HepG2 (cell line): ENCODE data around the gene ZSCAN2. TPM values are rescaled to one million over a fixed set of nuclear protein-coding genes. Genes with fewer than 3 reads are reported as not detected.

ENCODE experiments used
- ATAC-seq: fragments of 200-7000 bp; cut with Tn5 transposase; 3 replicates; pipeline ENCODE4 v1.9.1; 2020; ENCODE audit warnings: mild to moderate bottlenecking, moderate library complexity
- BruUV-seq: library from RNA; stranded (reverse); fragments of 400-500 nt; replicated peaks from 2 replicates; lab custom pipeline; 2021; lab: Mats Ljungman, UMichigan
- CTCF ChIA-PET: fragments of 300-600 bp; formaldehyde crosslinking; extraction: SDS; loops from one replicate; lab custom pipeline; 2021; ENCODE audit warnings: low total read pairs, inconsistent platforms, low intra/inter-chr PET ratio; lab: Yijun Ruan, JAX
- POLR2A ChIA-PET: fragments of 350-600 bp; sonication (Branson Sonifier 250); formaldehyde crosslinking; loops from one replicate; lab custom pipeline; 2020; ENCODE audit warnings: antibody characterized with exemption, inconsistent platforms; lab: Yijun Ruan, JAX
- DNase-seq: peaks from one replicate; pipeline ENCODE4 v3.0.0-alpha.2; 2015; ENCODE audit warnings: low spot score
- FAIRE-seq: peaks from 3 replicates; lab custom pipeline; 2011; peaks lifted over from hg19 to GRCh38; lab: Jason Lieb, UNC
- H2AFZ ChIP-seq: one replicate; pipeline ENCODE4 v1.6.1; 2011; ENCODE audit warnings: low read length, inconsistent platforms
- H3K27ac ChIP-seq: fragments of 300-600 bp; 3 replicates; pipeline ENCODE4 v1.8.0; 2011; ENCODE audit warnings: mixed run types, mild to moderate bottlenecking, mixed read lengths, low read length, inconsistent platforms; ENCODE audit not compliant: insufficient read depth; ENCODE audit errors: extremely low read length
- H3K27me3 ChIP-seq, 2 experiments: fragments of 200-600 bp in 1 of 2; 2 replicates in 1 of 2; 3 replicates in 1 of 2; pipeline versions ENCODE4 v1.6.0 to v1.8.0; 2011; ENCODE audit warnings: low read length in 2 of 2, mild to moderate bottlenecking in 2 of 2, moderate library complexity in 2 of 2, inconsistent platforms in 1 of 2; ENCODE audit not compliant: insufficient read depth in 2 of 2, control insufficient read depth in 1 of 2
- H3K36me3 ChIP-seq, 2 experiments: fragments of 200-600 bp in 1 of 2; replicated peaks in 1 of 2; 2 replicates in 1 of 2; 3 replicates in 1 of 2; pipeline versions ENCODE4 v1.5.1 to v1.8.0; 2011; ENCODE audit warnings: low read length in 2 of 2, inconsistent platforms in 1 of 2; ENCODE audit not compliant: insufficient read depth in 2 of 2, control insufficient read depth in 1 of 2
- H3K4me1 ChIP-seq: 2 replicates; pipeline ENCODE4 v1.5.1; 2012; ENCODE audit warnings: low read length, inconsistent platforms; ENCODE audit not compliant: insufficient read depth
- H3K4me2 ChIP-seq: 2 replicates; pipeline ENCODE4 v1.6.0; 2011; ENCODE audit warnings: low read depth, low read length, inconsistent platforms
- H3K4me3 ChIP-seq, 3 experiments: fragments of 200-600 bp in 1 of 3; sonication (generic), shearing (Covaris generic) in 1 of 3; replicated peaks in 1 of 3; 2 replicates each; pipeline ENCODE4 v1.5.1; 2011 to 2016; ENCODE audit warnings: low read length in 3 of 3, inconsistent platforms in 2 of 3, low read depth in 2 of 3, mild to moderate bottlenecking in 2 of 3, control low read depth in 1 of 3, mixed read lengths in 1 of 3; ENCODE audit not compliant: insufficient read depth in 1 of 3
- H3K79me2 ChIP-seq: one replicate; pipeline ENCODE4 v1.6.1; 2011; ENCODE audit warnings: low read length, inconsistent platforms; ENCODE audit not compliant: insufficient read depth
- H3K9ac ChIP-seq: 2 replicates; pipeline ENCODE4 v1.6.0; 2011; ENCODE audit warnings: mild to moderate bottlenecking, low read depth, low read length, inconsistent platforms; ENCODE audit not compliant: insufficient read depth
- H3K9me3 ChIP-seq: 2 replicates; pipeline ENCODE4 v1.5.1; 2012; ENCODE audit warnings: mild to moderate bottlenecking, low read length
- H4K20me1 ChIP-seq: 2 replicates; pipeline ENCODE4 v1.6.0; 2011; ENCODE audit warnings: inconsistent platforms, mild to moderate bottlenecking, low read length, moderate library complexity; ENCODE audit not compliant: insufficient read depth
- BRCA1 ChIP-seq: sonication (generic); formaldehyde crosslinking; IDR thresholded peaks from 2 replicates; pipeline ENCODE4 v1.4.0; 2020; ENCODE audit warnings: missing genetic modification reagents
- GTF3A ChIP-seq: sonication (generic); formaldehyde crosslinking; conservative IDR thresholded peaks from 2 replicates; pipeline ENCODE4 v1.4.0; 2020; ENCODE audit warnings: mild to moderate bottlenecking, missing genetic modification reagents
- KDM5B ChIP-seq: sonication (generic); formaldehyde crosslinking; IDR thresholded peaks from 2 replicates; pipeline ENCODE4 v1.4.0; 2020; ENCODE audit warnings: missing genetic modification reagents, mild to moderate bottlenecking, borderline replicate concordance
- MED13 ChIP-seq: sonication (generic); formaldehyde crosslinking; IDR thresholded peaks from 2 replicates; pipeline ENCODE4 v1.5.0; 2020; ENCODE audit warnings: missing genetic modification reagents
- MEIS1 ChIP-seq: sonication (generic); formaldehyde crosslinking; IDR thresholded peaks from 2 replicates; pipeline ENCODE4 v1.9.0; 2021; ENCODE audit warnings: mild to moderate bottlenecking, missing genetic modification reagents, moderate library complexity, borderline replicate concordance
- RFX1 ChIP-seq: fragments of 450-650 bp; IDR thresholded peaks from 2 replicates; pipeline ENCODE4 v1.6.1; 2017
- RXRB ChIP-seq: IDR thresholded peaks from 2 replicates; pipeline ENCODE4 v1.6.1; 2016; ENCODE audit warnings: borderline replicate concordance, missing genetic modification reagents, missing compliant biosample characterization
- UBTF ChIP-seq: sonication (generic); formaldehyde crosslinking; IDR thresholded peaks from 2 replicates; pipeline ENCODE4 v1.4.0; 2020; ENCODE audit warnings: mild to moderate bottlenecking, missing genetic modification reagents
- YEATS2 ChIP-seq: sonication (generic); formaldehyde crosslinking; IDR thresholded peaks from 2 replicates; pipeline ENCODE4 v1.4.0; 2020; ENCODE audit warnings: missing genetic modification reagents, borderline replicate concordance
- ZNF337 ChIP-seq: sonication (generic); formaldehyde crosslinking; IDR thresholded peaks from 2 replicates; pipeline ENCODE4 v1.5.1; 2020; ENCODE audit warnings: missing genetic modification reagents, low read depth, mild to moderate bottlenecking, borderline replicate concordance
- ZNF343 ChIP-seq: sonication (generic); formaldehyde crosslinking; IDR thresholded peaks from 2 replicates; pipeline ENCODE4 v1.4.0; 2020; ENCODE audit warnings: mild to moderate bottlenecking, missing genetic modification reagents
- WGBS: methylation state at CpG from one replicate; pipeline ENCODE4 v1.1.6; 2017; ENCODE audit warnings: low lambda C conversion rate; 5-methylcytosine and 5-hydroxymethylcytosine counted together
- in situ Hi-C: cut with HindIII; loops from 2 replicates; pipeline ENCODE4 v1.10.0; 2017; ENCODE audit warnings: low pct_unique_long_range_greater_than_20kb; ENCODE audit not compliant: extremely low pct_ligation_motif_present
- intact Hi-C: fragments of 100-400 bp; cut with micrococcal nuclease; formaldehyde crosslinking; loops from one replicate; pipeline ENCODE4 v1.10.0; 2022; ENCODE audit not compliant: unreplicated experiment
- polyA plus RNA-seq, 8 experiments: library from polyadenylated mRNA; depleted of rRNA in 3 of 8; stranded (reverse) in 7 of 8; unstranded in 1 of 8; fragments of >200 nt; fragmentation: Illumina TruSeq in 4 of 8; extraction: Trizol in 4 of 8; gene quantifications; 2 replicates each; pipeline versions ENCODE4 v1.2.1 to v1.2.3, GENCODE V29; 2011 to 2016; ENCODE audit warnings: low read depth in 4 of 8, missing spikeins in 1 of 8, mixed read lengths in 1 of 8; ENCODE audit not compliant: insufficient read depth in 1 of 8
- total RNA-seq, 5 experiments: library from RNA; depleted of rRNA; stranded (reverse); fragments of >200 nt; fragmentation: Illumina TruSeq; extraction: Trizol; gene quantifications; 2 replicates each; pipeline ENCODE4 v1.2.3, GENCODE V29; 2016; ENCODE audit warnings: low read depth in 1 of 5
- TF ChIP-seq, protein P1 (sequence below): sonication (generic); formaldehyde crosslinking; IDR thresholded peaks from one replicate; pipeline ENCODE4 v1.5.1; 2020; ENCODE audit warnings: mild to moderate bottlenecking, missing genetic modification reagents; ENCODE audit errors: not compliant biosample characterization

ZSCAN2 gene
- total and polyA plus RNA-seq, 2 of the 13 experiments (the other 11 are each of a cell fraction or from before 2014, with no cell fraction given): 11.4 to 21.5 TPM

- POLR2A ChIA-PET: interaction anchor here (1.0 to 6.7 kb wide), 14 partner anchors 11 to 95 kb away, joined by 3 to 47 read pairs (median 6); partner anchors contain the start of genes SEC11A, ZNF592 and ZSCAN2
- Histone ChIP-seq H3K4me3 (peak within 1 kb of the TSS; percentile 74 to 89 (median 85)), H3K27ac (peak within 1 kb of the TSS; percentile 83), H3K4me1 (peaks cover 63% of the 10 kb centered on the region), H2AFZ (peak within 1 kb of the TSS; percentile 18), H3K79me2 (peaks cover 15% of the 10 kb centered on the region), H3K36me3 (peaks cover 2 to 8% of the 10 kb centered on the region in 2 experiments; a peak in 4 of 5 replicates), H3K27me3 (no peaks in the 10 kb centered on the region; a peak in 1 of 5 replicates), H3K9me3 (no peaks in the 10 kb centered on the region), H3K9ac (peak within 1 kb of the TSS; percentile 88), H3K4me2 (peak within 1 kb of the TSS; percentile 100), H4K20me1 (no peaks in the 10 kb centered on the region)
- DNase-seq: peak; percentile 89
- peak; percentile 81 for FAIRE-seq
- CTCF ChIA-PET: interaction anchor here (1.6 to 1.7 kb wide), 2 partner anchors 55 to 274 kb away, joined by 4 to 6 read pairs; no protein-coding TSS in a partner anchor
- BruUV-seq: no TSS peak
- in situ Hi-C loops (loop anchor here (10.0 kb wide), 1 partner anchor 271 kb away; no protein-coding TSS in a partner anchor), intact Hi-C loops (loop anchor here (1.0 to 10.0 kb wide), 3 partner anchors 54 to 281 kb away; partner anchors contain the start of gene ALPK3)
- peak; percentile 76 for ATAC-seq
- WGBS: 0% methylated on average over 21 of the region's 49 CpGs
- TF ChIP-seq GTF3A (CRISPR knock-in tag) (no peak), MED13 (CRISPR knock-in tag) (0 out of 2 replicates have a peak, but pooled peaks have one; percentile 58), RFX1 (peak; percentile 91), MEIS1 (CRISPR knock-in tag) (peak; percentile 54; the same call in 1 of the 2 replicates), YEATS2 (peak; percentile 96), BRCA1 (no peak), ZNF337 (no peak), KDM5B (CRISPR knock-in tag) (peak; percentile 70; the same call in 1 of the 2 replicates), RXRB (peak; percentile 22; the same call in 1 of the 2 replicates), ZNF343 (no peak), UBTF (peak; percentile 60)
- TF ChIP-seq, protein P1, sequence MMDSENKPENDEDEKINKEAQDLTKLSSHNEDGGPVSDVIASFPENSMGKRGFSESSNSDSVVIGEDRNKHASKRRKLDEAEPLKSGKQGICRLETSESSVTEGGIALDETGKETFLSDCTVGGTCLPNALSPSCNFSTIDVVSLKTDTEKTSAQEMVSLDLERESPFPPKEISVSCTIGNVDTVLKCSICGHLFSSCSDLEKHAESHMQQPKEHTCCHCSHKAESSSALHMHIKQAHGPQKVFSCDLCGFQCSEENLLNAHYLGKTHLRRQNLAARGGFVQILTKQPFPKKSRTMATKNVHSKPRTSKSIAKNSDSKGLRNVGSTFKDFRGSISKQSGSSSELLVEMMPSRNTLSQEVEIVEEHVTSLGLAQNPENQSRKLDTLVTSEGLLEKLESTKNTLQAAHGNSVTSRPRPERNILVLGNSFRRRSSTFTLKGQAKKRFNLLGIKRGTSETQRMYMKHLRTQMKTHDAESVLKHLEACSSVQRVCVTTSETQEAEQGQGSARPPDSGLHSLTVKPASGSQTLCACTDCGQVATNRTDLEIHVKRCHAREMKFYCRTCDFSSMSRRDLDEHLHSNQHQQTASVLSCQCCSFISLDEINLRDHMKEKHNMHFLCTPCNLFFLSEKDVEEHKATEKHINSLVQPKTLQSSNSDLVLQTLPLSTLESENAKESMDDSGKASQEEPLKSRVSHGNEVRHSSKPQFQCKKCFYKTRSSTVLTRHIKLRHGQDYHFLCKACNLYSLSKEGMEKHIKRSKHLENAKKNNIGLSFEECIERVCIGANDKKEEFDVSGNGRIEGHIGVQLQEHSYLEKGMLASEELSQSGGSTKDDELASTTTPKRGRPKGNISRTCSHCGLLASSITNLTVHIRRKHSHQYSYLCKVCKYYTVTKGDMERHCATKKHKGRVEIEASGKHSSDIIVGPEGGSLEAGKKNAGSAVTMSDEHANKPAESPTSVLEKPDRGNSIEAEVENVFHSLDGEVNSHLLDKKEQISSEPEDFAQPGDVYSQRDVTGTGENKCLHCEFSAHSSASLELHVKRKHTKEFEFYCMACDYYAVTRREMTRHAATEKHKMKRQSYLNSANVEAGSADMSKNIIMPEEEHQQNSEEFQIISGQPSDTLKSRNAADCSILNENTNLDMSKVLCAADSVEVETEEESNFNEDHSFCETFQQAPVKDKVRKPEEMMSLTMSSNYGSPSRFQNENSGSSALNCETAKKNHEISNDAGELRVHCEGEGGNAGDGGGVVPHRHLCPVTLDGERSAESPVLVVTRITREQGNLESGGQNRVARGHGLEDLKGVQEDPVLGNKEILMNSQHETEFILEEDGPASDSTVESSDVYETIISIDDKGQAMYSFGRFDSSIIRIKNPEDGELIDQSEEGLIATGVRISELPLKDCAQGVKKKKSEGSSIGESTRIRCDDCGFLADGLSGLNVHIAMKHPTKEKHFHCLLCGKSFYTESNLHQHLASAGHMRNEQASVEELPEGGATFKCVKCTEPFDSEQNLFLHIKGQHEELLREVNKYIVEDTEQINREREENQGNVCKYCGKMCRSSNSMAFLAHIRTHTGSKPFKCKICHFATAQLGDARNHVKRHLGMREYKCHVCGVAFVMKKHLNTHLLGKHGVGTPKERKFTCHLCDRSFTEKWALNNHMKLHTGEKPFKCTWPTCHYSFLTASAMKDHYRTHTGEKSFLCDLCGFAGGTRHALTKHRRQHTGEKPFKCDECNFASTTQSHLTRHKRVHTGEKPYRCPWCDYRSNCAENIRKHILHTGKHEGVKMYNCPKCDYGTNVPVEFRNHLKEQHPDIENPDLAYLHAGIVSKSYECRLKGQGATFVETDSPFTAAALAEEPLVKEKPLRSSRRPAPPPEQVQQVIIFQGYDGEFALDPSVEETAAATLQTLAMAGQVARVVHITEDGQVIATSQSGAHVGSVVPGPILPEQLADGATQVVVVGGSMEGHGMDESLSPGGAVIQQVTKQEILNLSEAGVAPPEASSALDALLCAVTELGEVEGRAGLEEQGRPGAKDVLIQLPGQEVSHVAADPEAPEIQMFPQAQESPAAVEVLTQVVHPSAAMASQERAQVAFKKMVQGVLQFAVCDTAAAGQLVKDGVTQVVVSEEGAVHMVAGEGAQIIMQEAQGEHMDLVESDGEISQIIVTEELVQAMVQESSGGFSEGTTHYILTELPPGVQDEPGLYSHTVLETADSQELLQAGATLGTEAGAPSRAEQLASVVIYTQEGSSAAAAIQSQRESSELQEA: peak; percentile 23
These were observed 53.3 kb downstream of the ZSCAN2 start, which contains the start of gene WDR73 for GRCh38 chr15:84653910-84654688. WDR73 (minus strand) TSS chr15:84654283; CDS start chr15:84654274, 9 bp downstream.
